ENCODE data around the gene GMDS.
A peak's percentile ranks its signal among the peaks of the same experiment; 100 is the strongest.

GMDS gene

GRCh38 chr6:1705630-1706029, 539.8 kb downstream of the GMDS start:
- no peak for DNase-seq (ENCODE audit: extremely low read depth, low read depth)
- no peak for TF ChIP-seq CTCF (IDR thresholded peaks at IDR 0.05; ENCODE audit: low read depth, low read length)

- TF ChIP-seq CTCF (IDR thresholded peaks at IDR 0.05; ENCODE audit: low read depth, low read length) = no peak
- DNase-seq (ENCODE audit: extremely low read depth, low read depth) = no peak
Measured at GRCh38 chr6:1705183-1705582, 540.2 kb downstream of the GMDS start.

DNA sequence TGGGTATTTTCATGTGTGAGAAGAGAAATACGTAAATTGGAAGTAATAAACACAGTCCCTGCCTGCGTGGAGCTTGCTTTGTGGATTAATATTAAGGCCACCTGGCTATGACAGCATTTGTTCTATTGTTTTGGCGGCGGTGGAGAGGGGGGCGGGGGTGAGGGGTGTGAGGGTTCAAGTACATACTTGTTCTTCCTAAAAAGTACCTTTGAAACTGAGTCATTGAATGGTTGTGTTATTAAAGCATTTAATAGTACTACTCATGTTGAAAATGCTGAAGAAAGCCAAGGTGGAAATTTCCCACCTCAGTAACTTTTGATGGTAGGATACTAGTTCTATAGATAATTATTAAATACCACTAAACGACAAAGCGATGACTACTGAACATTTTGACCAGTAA, 540.7 kb downstream of the GMDS start:
- TF ChIP-seq CTCF (IDR thresholded peaks at IDR 0.05; ENCODE audit: low read depth, low read length) = no peak

GRCh38 chr6:1703923-1704322, 541.5 kb downstream of the GMDS start:
- no peak for DNase-seq (ENCODE audit: extremely low read depth, low read depth)
- no peak for TF ChIP-seq CTCF (IDR thresholded peaks at IDR 0.05; ENCODE audit: low read depth, low read length)

More for the DNA sequence above, 540.7 kb downstream of the GMDS start:
- no peak for DNase-seq (ENCODE audit: extremely low read depth, low read depth)

- no peak for DNase-seq (ENCODE audit: extremely low read depth, low read depth)
Measured at GRCh38 chr6:1703091-1703855, 542.1 kb downstream of the GMDS start.

GRCh38 chr6:1702580-1703051, 542.8 kb downstream of the GMDS start:
- DNase-seq (ENCODE audit: extremely low read depth, low read depth) = no peak
- TF ChIP-seq CTCF (IDR thresholded peaks at IDR 0.05; ENCODE audit: low read depth, low read length) = no peak

More at GRCh38 chr6:1703091-1703855, 542.1 kb downstream of the GMDS start:
- TF ChIP-seq CTCF (IDR thresholded peaks at IDR 0.05; ENCODE audit: low read depth, low read length) = no peak

- no peak for TF ChIP-seq CTCF (IDR thresholded peaks at IDR 0.05; ENCODE audit: low read depth, low read length)
- peak; percentile 43 for DNase-seq (ENCODE audit: extremely low read depth, low read depth)
Measured at GRCh38 chr6:1701668-1702353, 543.6 kb downstream of the GMDS start.

Data from AG09319 (cell line).